Hepatocyte (in vitro differentiated cells): ENCODE measurements around the gene ABCA2. TPM values are rescaled to one million over a fixed set of nuclear protein-coding genes. Genes with fewer than 3 reads are reported as not detected.

ENCODE experiments used
- DNase-seq: peaks from one replicate; pipeline ENCODE4 v3.0.0-alpha.2; 2016; ENCODE audit warnings: low spot score
- H2AFZ ChIP-seq: fragments of 200-600 bp; sonication (generic); 2 replicates; pipeline ENCODE4 v1.6.0; 2016; ENCODE audit warnings: antibody characterized with exemption, mild to moderate bottlenecking
- H3K27ac ChIP-seq: fragments of 200-600 bp; sonication (generic); 2 replicates; pipeline ENCODE4 v1.5.1; 2016; ENCODE audit warnings: mild to moderate bottlenecking
- H3K27me3 ChIP-seq: fragments of 200-600 bp; sonication (generic); 2 replicates; pipeline ENCODE4 v1.6.1; 2016
- H3K36me3 ChIP-seq: fragments of 200-600 bp; sonication (generic); replicated peaks from 2 replicates; pipeline ENCODE4 v1.5.1; 2016; ENCODE audit warnings: low read depth; ENCODE audit not compliant: insufficient read depth
- H3K4me1 ChIP-seq: fragments of 200-600 bp; sonication (generic); 2 replicates; pipeline ENCODE4 v1.5.1; 2016; ENCODE audit warnings: mild to moderate bottlenecking, moderate library complexity; ENCODE audit not compliant: insufficient read depth
- H3K4me2 ChIP-seq: fragments of 200-600 bp; sonication (generic); 2 replicates; pipeline ENCODE4 v1.6.0; 2016
- H3K4me3 ChIP-seq: fragments of 200-600 bp; sonication (generic); 2 replicates; pipeline ENCODE4 v1.5.1; 2016; ENCODE audit warnings: mild to moderate bottlenecking
- H3K79me2 ChIP-seq: fragments of 200-600 bp; sonication (generic); 2 replicates; pipeline ENCODE4 v1.6.0; 2017; ENCODE audit warnings: mild to moderate bottlenecking
- H3K9me2 ChIP-seq: fragments of 200-600 bp; sonication (generic); replicated peaks from 2 replicates; pipeline ENCODE4 v1.6.0; 2017; ENCODE audit warnings: mild to moderate bottlenecking; ENCODE audit not compliant: insufficient read depth
- H3K9me3 ChIP-seq: fragments of 200-600 bp; sonication (generic); 2 replicates; pipeline ENCODE4 v1.5.1; 2016; ENCODE audit warnings: low read depth, mild to moderate bottlenecking
- H4K20me1 ChIP-seq: fragments of 200-600 bp; sonication (generic); 2 replicates; pipeline ENCODE4 v1.6.0; 2016; ENCODE audit warnings: mild to moderate bottlenecking; ENCODE audit not compliant: insufficient read depth, poor library complexity, severe bottlenecking
- EZH2 ChIP-seq: fragments of 200-600 bp; sonication (generic); IDR thresholded peaks from 2 replicates; pipeline ENCODE4 v1.6.1; 2016; ENCODE audit warnings: antibody characterized with exemption, mild to moderate bottlenecking, borderline replicate concordance
- EZH2phosphoT487 ChIP-seq: fragments of 200-600 bp; sonication (generic); IDR thresholded peaks from one replicate; pipeline ENCODE4 v1.6.1; 2018; ENCODE audit warnings: antibody characterized with exemption, mild to moderate bottlenecking, low read depth, moderate library complexity; ENCODE audit not compliant: unreplicated experiment, severe bottlenecking
- WGBS: methylation state at CpG from one replicate; pipeline ENCODE4 v1.1.6; 2016; ENCODE audit warnings: low lambda C conversion rate; ENCODE audit errors: missing lambda C conversion rate; 5-methylcytosine and 5-hydroxymethylcytosine counted together
- polyA plus RNA-seq: library from polyadenylated mRNA; unstranded; fragments of >200 nt; fragmentation: Nextera tagmentation; extraction: Ambion mirVana; gene quantifications from 2 replicates; pipeline ENCODE4 v1.2.1, GENCODE V29; 2016
- total RNA-seq: library from RNA; depleted of rRNA; stranded (reverse); fragments of >200 nt; gene quantifications from 2 replicates; pipeline ENCODE4 v1.2.3, GENCODE V29; 2014
- TF ChIP-seq, protein P1 (sequence below): fragments of 200-600 bp; sonication (generic); IDR thresholded peaks from 2 replicates; pipeline ENCODE4 v1.5.1; 2016; ENCODE audit warnings: antibody characterized with exemption, mild to moderate bottlenecking; ENCODE audit not compliant: poor library complexity

Gene ABCA2
- total and polyA plus RNA-seq, 2 experiments from 2014 or later, result 14.6 to 15.6 TPM

DNA sequence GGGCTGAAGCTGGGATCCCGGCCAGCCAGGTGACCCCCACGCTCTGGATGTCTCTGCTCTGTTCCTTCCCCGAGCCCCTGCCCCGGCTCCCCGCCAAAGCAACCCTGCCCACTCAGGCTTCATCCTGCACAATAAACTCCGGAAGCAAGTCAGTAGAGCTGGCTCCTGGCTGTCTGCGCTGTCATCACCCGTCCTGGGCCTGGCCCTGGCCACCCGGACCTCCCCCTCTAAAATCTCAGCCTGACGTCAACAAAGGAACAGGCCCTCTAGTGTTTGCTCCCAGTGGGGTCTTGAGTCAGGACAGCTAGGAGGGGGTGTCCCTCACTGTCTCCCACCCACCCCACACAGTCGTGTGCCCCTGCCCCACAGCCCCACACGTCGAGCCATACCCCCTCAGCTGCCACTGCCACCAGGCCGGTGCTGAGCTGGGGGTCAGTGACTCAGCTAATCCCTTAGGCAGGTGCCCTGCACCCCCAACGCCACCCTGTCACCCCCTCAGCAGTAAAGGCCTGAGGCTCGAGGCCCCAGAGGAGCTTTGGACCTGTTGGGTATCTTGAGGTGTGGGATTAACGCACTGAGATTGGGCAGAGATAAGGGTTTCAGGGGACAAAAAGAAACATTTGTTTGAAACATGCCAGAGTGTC is 46.3 kb downstream of the ABCA2 start:
- Histone ChIP-seq H4K20me1 (no peaks in the 10 kb centered on the region), H2AFZ (no peak overlapping the region), H3K27ac (no peak overlapping the region), H3K36me3 (no peaks in the 10 kb centered on the region), H3K4me2 (no peak overlapping the region), H3K79me2 (no peaks in the 10 kb centered on the region), H3K4me1 (peaks cover 3% of the 10 kb centered on the region), H3K4me3 (no peak overlapping the region), H3K9me2 (no peaks in the 10 kb centered on the region), H3K27me3 (peaks cover 15% of the 10 kb centered on the region), H3K9me3 (no peaks in the 10 kb centered on the region)
- no peak for DNase-seq
- TF ChIP-seq EZH2phosphoT487, result no peak
- TF ChIP-seq, protein P1, sequence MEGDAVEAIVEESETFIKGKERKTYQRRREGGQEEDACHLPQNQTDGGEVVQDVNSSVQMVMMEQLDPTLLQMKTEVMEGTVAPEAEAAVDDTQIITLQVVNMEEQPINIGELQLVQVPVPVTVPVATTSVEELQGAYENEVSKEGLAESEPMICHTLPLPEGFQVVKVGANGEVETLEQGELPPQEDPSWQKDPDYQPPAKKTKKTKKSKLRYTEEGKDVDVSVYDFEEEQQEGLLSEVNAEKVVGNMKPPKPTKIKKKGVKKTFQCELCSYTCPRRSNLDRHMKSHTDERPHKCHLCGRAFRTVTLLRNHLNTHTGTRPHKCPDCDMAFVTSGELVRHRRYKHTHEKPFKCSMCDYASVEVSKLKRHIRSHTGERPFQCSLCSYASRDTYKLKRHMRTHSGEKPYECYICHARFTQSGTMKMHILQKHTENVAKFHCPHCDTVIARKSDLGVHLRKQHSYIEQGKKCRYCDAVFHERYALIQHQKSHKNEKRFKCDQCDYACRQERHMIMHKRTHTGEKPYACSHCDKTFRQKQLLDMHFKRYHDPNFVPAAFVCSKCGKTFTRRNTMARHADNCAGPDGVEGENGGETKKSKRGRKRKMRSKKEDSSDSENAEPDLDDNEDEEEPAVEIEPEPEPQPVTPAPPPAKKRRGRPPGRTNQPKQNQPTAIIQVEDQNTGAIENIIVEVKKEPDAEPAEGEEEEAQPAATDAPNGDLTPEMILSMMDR, result no peak
- no peak for TF ChIP-seq EZH2
- 62% methylated on average over 9 of the region's 17 CpGs for WGBS

DNA sequence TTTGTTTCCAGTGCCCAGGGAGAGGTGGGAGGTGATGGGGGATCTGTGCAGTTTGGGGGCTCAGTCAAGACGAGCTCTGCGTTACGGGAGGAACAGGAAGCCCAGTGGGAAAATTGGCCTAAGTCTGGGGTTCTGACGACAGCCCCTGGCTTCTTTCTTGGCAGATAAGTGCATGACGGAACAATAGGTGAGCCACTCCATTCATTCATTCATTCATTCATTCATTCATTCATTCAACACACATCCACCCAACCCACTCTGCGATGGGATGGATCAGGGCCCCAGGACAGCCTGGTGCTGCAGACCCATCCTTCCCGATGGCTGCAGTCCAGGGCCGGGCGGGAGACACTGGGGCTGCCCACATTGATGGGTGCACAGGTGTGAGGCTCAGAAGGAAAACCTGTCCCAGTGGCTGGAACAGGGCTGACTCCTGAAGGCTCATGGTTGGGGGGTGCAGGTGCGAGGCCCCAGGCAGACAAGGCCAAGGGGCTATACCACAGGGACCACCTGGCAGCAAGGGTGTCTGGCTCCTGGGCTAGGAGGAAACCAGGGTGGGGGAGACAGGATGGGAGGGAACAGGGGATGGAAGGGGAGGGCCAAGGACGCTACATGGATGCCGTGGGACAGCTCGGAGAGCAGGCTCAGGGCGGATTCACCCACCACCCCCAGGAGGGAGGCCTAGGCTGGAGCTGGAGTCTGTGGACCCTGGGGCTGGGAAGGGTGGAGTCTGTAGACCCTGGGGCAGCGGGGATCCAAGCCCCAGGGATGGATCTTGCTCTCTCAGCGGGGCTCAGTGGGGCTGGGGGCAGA is 47.2 kb downstream of the ABCA2 start:
- Histone ChIP-seq H3K4me2 (no peak overlapping the region), H3K79me2 (no peaks in the 10 kb centered on the region), H4K20me1 (no peaks in the 10 kb centered on the region), H3K36me3 (no peaks in the 10 kb centered on the region), H3K9me3 (no peaks in the 10 kb centered on the region), H3K4me1 (peaks cover 3% of the 10 kb centered on the region), H3K27ac (no peak overlapping the region), H3K27me3 (peaks cover 10% of the 10 kb centered on the region), H2AFZ (no peak overlapping the region), H3K4me3 (no peak overlapping the region), H3K9me2 (no peaks in the 10 kb centered on the region)
- 92% methylated on average over 16 of the region's 16 CpGs for WGBS
- TF ChIP-seq, protein P1, result no peak
- no peak for TF ChIP-seq EZH2phosphoT487
- no peak for TF ChIP-seq EZH2
- DNase-seq, result no peak

DNA sequence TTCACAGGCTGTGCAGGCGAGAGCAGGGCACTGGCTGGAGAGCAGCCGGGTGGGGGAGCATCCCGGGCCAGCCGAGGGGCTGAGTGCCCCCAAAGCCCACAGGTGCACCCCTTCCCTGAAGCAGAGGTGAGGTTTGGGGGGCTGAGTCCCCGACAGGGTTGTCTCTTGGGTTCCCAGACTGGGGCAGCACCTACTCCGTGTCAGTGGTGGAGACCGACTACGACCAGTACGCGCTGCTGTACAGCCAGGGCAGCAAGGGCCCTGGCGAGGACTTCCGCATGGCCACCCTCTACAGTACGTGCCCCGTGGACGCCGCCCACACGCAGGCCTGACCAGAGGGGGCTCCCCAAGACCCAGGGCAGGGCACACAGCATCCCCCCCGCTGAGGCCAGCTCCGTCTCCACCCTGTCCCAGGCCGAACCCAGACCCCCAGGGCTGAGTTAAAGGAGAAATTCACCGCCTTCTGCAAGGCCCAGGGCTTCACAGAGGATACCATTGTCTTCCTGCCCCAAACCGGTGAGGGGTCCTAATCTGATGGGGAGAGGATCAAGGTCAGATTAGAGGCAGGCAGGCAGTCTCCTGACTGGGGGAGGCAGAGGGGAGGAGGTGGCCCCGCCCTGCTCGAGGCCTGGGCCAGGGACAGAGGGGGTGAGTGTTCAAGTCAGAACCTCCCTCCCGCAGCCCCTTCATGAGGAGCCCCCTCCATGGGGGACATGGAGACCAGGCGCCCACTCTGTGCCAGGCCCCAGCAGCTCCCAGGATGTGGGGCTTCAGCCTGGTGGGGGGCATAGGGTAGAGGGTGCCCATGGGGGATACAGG is 48.1 kb downstream of the ABCA2 start:
- H3K4me1 ChIP-seq, result no peaks in the 10 kb centered on the region
- peaks cover 2% of the 10 kb centered on the region for H3K27me3 ChIP-seq
- no peak overlapping the region for H3K27ac ChIP-seq
- H4K20me1 ChIP-seq, result no peaks in the 10 kb centered on the region
- no peaks in the 10 kb centered on the region for H3K9me2 ChIP-seq
- H2AFZ ChIP-seq, result no peak overlapping the region
- no peaks in the 10 kb centered on the region for H3K79me2 ChIP-seq
- H3K9me3 ChIP-seq, result no peaks in the 10 kb centered on the region
- 88% methylated on average over 25 of the region's 26 CpGs for WGBS
- no peak for DNase-seq
- no peak overlapping the region for H3K4me2 ChIP-seq
- no peaks in the 10 kb centered on the region for H3K36me3 ChIP-seq
- no peak overlapping the region for H3K4me3 ChIP-seq
- TF ChIP-seq, protein P1, result no peak
